Measurements from ENCODE around the gene GEMIN4.
"Not testable (repeated sequence)": the region's sequence is repeated elsewhere in the genome, so short reads cannot be mapped to it uniquely, and the experiment has no call there.

The GEMIN4 gene

DNA sequence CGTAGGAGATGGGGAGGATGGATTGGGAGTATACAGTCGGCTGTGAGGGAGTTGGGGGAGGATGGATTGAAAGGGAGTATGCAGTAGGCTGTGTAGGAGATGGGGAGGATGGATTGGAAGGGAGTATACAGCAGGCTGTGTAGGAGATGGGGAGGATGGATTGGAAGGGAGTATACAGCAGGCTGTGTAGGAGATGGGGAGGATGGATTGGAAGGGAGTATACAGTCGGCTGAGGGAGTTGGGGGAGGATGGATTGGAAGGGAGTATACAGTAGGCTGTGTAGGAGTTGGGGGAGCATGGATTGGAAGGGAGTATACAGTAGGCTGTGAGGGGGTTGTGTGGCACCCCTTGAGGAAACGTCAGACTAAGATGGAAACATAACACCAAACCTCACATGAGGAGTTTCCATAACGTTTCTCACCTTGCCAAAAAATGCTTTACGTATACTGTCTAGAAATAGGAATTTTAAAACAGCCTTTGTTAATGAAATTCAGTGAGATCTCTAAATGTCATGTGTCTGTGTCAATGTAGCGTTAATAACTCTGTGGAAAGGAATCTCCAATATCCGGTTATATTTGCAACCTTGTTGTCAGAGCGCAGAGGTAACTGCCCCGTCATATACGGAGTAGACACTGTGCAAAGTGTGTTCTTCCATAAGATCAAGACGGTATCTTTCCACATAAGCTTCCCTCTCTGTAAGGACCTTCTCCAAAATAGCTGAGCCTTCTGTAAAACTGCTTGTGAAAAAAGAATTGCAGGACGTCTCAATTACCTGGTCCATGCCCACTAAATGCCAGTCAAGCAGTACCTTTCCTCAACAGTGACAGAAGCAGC, 31.1 kb downstream of the GEMIN4 start:
- H3K4me3 ChIP-seq, result no peak overlapping the region
- peak overlapping the region in 17 of 21 experiments; percentile 21 to 75 (median 47) for H3K27ac ChIP-seq

- H3K27ac ChIP-seq, result no peak overlapping the region
- H3K4me3 ChIP-seq, result no peak overlapping the region
Measured at GRCh38 chr17:718075-718474, 34.0 kb downstream of the GEMIN4 start.

GRCh38 chr17:708132-708531, 43.9 kb downstream of the GEMIN4 start:
- H3K4me3 ChIP-seq, result no peak overlapping the region
- no peak overlapping the region for H3K27ac ChIP-seq

- no peak overlapping the region for H3K4me3 ChIP-seq
- no peak overlapping the region for H3K27ac ChIP-seq
Measured at GRCh38 chr17:705863-706262, 46.2 kb downstream of the GEMIN4 start.

DNA sequence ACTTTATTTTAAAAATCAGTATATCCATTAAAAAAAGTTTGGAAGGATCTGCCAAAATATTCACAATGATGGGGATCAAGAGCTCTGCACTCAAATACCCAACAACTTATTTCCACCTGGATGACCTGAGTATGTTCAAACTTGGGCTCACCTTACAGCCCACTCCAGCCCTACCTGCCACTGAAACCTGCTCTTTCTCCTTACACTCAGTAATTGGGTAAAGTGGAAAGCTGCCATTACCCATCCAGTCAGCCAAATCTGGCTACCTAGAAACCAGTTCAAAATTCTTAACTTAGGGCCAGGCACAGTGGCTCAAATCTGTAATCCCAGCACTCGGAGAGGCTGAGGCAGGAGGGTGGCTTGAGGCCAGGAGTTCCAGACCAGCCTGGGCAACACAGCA, 47.1 kb downstream of the GEMIN4 start:
- Histone ChIP-seq H3K4me3 (no peak overlapping the region), H3K27ac (peak overlapping the region in 1 of 21 experiments; percentile 3)

GRCh38 chr17:704111-704864, 47.8 kb downstream of the GEMIN4 start:
- Histone ChIP-seq H3K4me3 (no peak overlapping the region), H3K27ac (no peak overlapping the region)

- Histone ChIP-seq H3K4me3 (no peak overlapping the region), H3K27ac (no peak overlapping the region)
Measured at GRCh38 chr17:703081-703875, 48.8 kb downstream of the GEMIN4 start.

GRCh38 chr17:700504-701094, 51.5 kb downstream of the GEMIN4 start:
- Histone ChIP-seq H3K27ac (no peak overlapping the region), H3K4me3 (no peak overlapping the region)

GRCh38 chr17:699345-699744, 52.7 kb downstream of the GEMIN4 start:
- Histone ChIP-seq H3K4me3 (no peak overlapping the region), H3K27ac (no peak overlapping the region)

DNA sequence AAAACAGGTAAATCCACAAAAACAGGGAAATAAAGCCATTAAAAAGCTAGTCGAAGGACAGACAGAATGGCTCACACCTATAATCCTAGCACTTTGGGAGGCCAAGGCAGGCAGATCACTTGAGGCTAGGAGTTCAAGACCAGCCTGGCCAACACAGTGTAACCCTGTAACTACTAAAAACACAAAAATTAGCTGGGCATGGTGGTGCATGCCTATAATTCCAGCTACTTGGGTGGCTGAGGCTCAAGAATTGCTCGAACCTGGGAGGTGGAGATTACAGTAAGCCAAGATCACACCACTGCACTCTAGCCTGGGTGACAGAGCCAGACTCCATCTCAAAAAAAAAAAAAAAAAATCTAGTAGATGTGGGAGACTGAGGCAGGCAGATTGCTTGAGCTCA, 54.0 kb downstream of the GEMIN4 start:
- not testable (repeated sequence) for H3K4me3 ChIP-seq, H3K27ac ChIP-seq

GRCh38 chr17:697682-698081, 54.4 kb downstream of the GEMIN4 start:
- Histone ChIP-seq H3K27ac (no peak overlapping the region), H3K4me3 (no peak overlapping the region)

GRCh38 chr17:696369-696768, 55.7 kb downstream of the GEMIN4 start:
- no peak overlapping the region for H3K27ac ChIP-seq
- no peak overlapping the region for H3K4me3 ChIP-seq
